Ovary (tissue), 10 donors: ENCODE measurements around the gene AP1B1. TPM values are rescaled to one million over a fixed set of nuclear protein-coding genes. Genes with fewer than 3 reads are reported as not detected.
A peak's percentile ranks its signal among the peaks of the same experiment; 100 is the strongest.

Source experiments
- DNase-seq, 5 donors: peaks; one replicate each; pipeline ENCODE4 v3.0.0-alpha.2; 2019 to 2020
- H3K27ac ChIP-seq, 2 donors: fragments of 200-600 bp; one replicate each; pipeline versions ENCODE4 v1.5.1 to v1.8.0; 2019 to 2022
- H3K27me3 ChIP-seq: fragments of 200-600 bp; one replicate; pipeline ENCODE4 v1.8.0; 2022
- H3K36me3 ChIP-seq: fragments of 200-600 bp; sonication (generic); one replicate; pipeline ENCODE4 v1.5.1; 2019
- H3K4me1 ChIP-seq: one replicate; pipeline ENCODE4 v1.8.1; 2013; ENCODE audit warnings: mild to moderate bottlenecking, moderate library complexity; ENCODE audit not compliant: insufficient read depth
- H3K4me3 ChIP-seq: fragments of 200-600 bp; sonication (generic); one replicate; pipeline ENCODE4 v1.5.1; 2017
- H3K9me3 ChIP-seq, 2 donors: fragments of 200-600 bp in 1 of 2; sonication (generic) in 1 of 2; one replicate each; pipeline versions ENCODE4 v1.5.1 to v1.8.1; 2013 to 2019; ENCODE audit warnings: mild to moderate bottlenecking in 1 of 2, moderate library complexity in 1 of 2
- CTCF ChIP-seq, 3 donors: fragments of 450-650 bp in 2 of 3; fragments of 200-600 bp in 1 of 3; IDR thresholded peaks; one replicate each; pipeline versions ENCODE4 v1.5.1 to v1.8.0; 2016 to 2022; ENCODE audit warnings: antibody characterized with exemption in 3 of 3, mild to moderate bottlenecking in 1 of 3
- EP300 ChIP-seq: sonication (generic); formaldehyde crosslinking; IDR thresholded peaks from one replicate; pipeline ENCODE4 v1.6.1; 2017; ENCODE audit warnings: antibody characterized with exemption
- POLR2A ChIP-seq: fragments of 450-650 bp; IDR thresholded peaks from one replicate; pipeline ENCODE4 v1.6.1; 2017; ENCODE audit warnings: antibody characterized with exemption, mild to moderate bottlenecking, moderate library complexity
- WGBS, 3 donors: extraction: QIAGEN DNeasy Blood & Tissue Kit in 1 of 3; methylation state at CpG; one replicate each; pipeline versions ENCODE4 v1.1.5 to v1.1.7; 2013 to 2017; 5-methylcytosine and 5-hydroxymethylcytosine counted together
- intact Hi-C, 4 donors: fragments of 100-400 bp; cut with DNase I; formaldehyde crosslinking; loops; one replicate each; pipeline versions ENCODE4 v1.11.0 to v1.15.1; 2022 to 2023
- long read RNA-seq, 3 donors: library from polyadenylated mRNA in 2 of 3; unstranded in 2 of 3; transcript quantifications; one replicate each; pipeline ENCODE4 v2.0.0 and lab custom pipeline, GENCODE V29; 2021 to 2026
- polyA plus RNA-seq, 2 donors: library from polyadenylated mRNA; stranded (reverse); fragments of 200-250 nt in 1 of 2; fragments of 350-450 nt in 1 of 2; fragmentation: Illumina TruSeq in 1 of 2; extraction: RNeasy Lipid Tissue Mini Kit (QIAGEN cat#74804) in 1 of 2; gene quantifications; one replicate each; pipeline ENCODE4 v1.2.3, GENCODE V29; 2013 to 2014
- total RNA-seq, 7 donors: library from RNA; depleted of rRNA in 2 of 7; stranded (reverse); fragments of >200 nt in 2 of 7; fragmentation: NEBNext Ultra II Directional in 3 of 7; extraction: Animal tissue kit (Norgen Biotek cat#: 25700) in 3 of 7; gene quantifications; one replicate each; pipeline versions ENCODE4 v1.1.0 to v1.2.4, GENCODE V29; 2016 to 2023
- donor health status: DM: no; HTN: no; CAD: no; lungs with moderate emphysema.
- donor health status: DM: no; HTN: no; CAD: no.
- donor health status: Bipolar disorder and iron deficiency.
- donor health status: DM: yes; HTN: yes; CAD: no.
- donor health status: DM: no; HTN: no; CAD: no.
- donor health status: DM: yes; HTN: yes; CAD: no.

AP1B1 gene
- total RNA-seq (10 to 100 TPM; 19.0 to 54.0 (median 36.8) TPM), polyA plus RNA-seq (10 to 100 TPM; 17.7 to 43.6 TPM)
- long read RNA-seq, donor 1, full-length matches to known transcripts: 9 of 50 reads
- long read RNA-seq, donor 1, partial matches to known transcripts: 35 of 50 reads
- long read RNA-seq, donor 1, other reads (novel, unspliced or antisense): 6 of 50 reads
- long read RNA-seq, donor 2, full-length matches to known transcripts: 15 of 35 reads
- long read RNA-seq, donor 2, partial matches to known transcripts: 20 of 35 reads
- long read RNA-seq, donor 2, other reads (novel, unspliced or antisense): 0 of 35 reads
- long read RNA-seq, donor 3, full-length matches to known transcripts: 22 of 51 reads
- long read RNA-seq, donor 3, partial matches to known transcripts: 21 of 51 reads
- long read RNA-seq, donor 3, other reads (novel, unspliced or antisense): 8 of 51 reads

GRCh38 chr22:29387921-29388758 lies at the start of gene AP1B1:
AP1B1 (minus strand) TSS chr22:29388570; CDS start chr22:29367243, 21,327 bp downstream.
- TF ChIP-seq POLR2A (peak; percentile 19), EP300 (no peak), CTCF (IDR thresholded peaks at IDR 0.05) (peak in 1 of 3 donors; percentile 14)
- intact Hi-C loops: no loop called here
- 0 to 1% (median 0%) methylated on average over 64 to 68 of the region's 68 CpGs for WGBS, 3 donors
- no peaks in the 10 kb centered on the region for H3K36me3 ChIP-seq
- H3K4me3 ChIP-seq: peak within 1 kb of the TSS; percentile 71
- H3K27ac ChIP-seq: peak within 1 kb of the TSS; percentile 49 to 64
- DNase-seq: peak; percentile 89 to 95 (median 92)
- no peaks in the 10 kb centered on the region for H3K27me3 ChIP-seq
- no peaks in the 10 kb centered on the region for H3K9me3 ChIP-seq
- peaks cover 6% of the 10 kb centered on the region for H3K4me1 ChIP-seq

GRCh38 chr22:29435236-29436136 lies 47.1 kb upstream of the AP1B1 start:
- TF ChIP-seq EP300: no peak
- TF ChIP-seq CTCF (IDR thresholded peaks at IDR 0.05): no peak
- no peak for TF ChIP-seq POLR2A
- no peak overlapping the region for H3K27ac ChIP-seq
- WGBS, 3 donors: 36 to 55% (median 46%) methylated on average over 5 of the region's 5 CpGs
- H3K4me3 ChIP-seq: no peak overlapping the region
- no peaks in the 10 kb centered on the region for H3K9me3 ChIP-seq
- no peaks in the 10 kb centered on the region for H3K27me3 ChIP-seq
- H3K4me1 ChIP-seq: no peaks in the 10 kb centered on the region
- intact Hi-C loops: no loop called here
- no peaks in the 10 kb centered on the region for H3K36me3 ChIP-seq
- DNase-seq: no peak

- intact Hi-C loops: no loop called here
Observed at GRCh38 chr22:29434288-29434687, 45.9 kb upstream of the AP1B1 start.

More at GRCh38 chr22:29434288-29434687, 45.9 kb upstream of the AP1B1 start:
- no peak for DNase-seq
- no peaks in the 10 kb centered on the region for H3K36me3 ChIP-seq
- H3K27me3 ChIP-seq: no peaks in the 10 kb centered on the region
- WGBS, 3 donors: 88 to 93% (median 90%) methylated on average over 7 of the region's 7 CpGs
- H3K27ac ChIP-seq: no peak overlapping the region
- H3K4me1 ChIP-seq: no peaks in the 10 kb centered on the region
- H3K4me3 ChIP-seq: no peak overlapping the region
- H3K9me3 ChIP-seq: no peaks in the 10 kb centered on the region
- no peak for TF ChIP-seq POLR2A
- TF ChIP-seq EP300: no peak
- TF ChIP-seq CTCF (IDR thresholded peaks at IDR 0.05): no peak
